Measurements from ENCODE around the gene CSRNP2. TPM values are rescaled to one million over a fixed set of nuclear protein-coding genes. Genes with fewer than 3 reads are reported as not detected.

The CSRNP2 gene
- total RNA-seq, 2 experiments from 2014 or later, result 11.7 to 30.1 TPM

- Histone ChIP-seq H3K9me3 (ENCODE audit: low read length) (no peaks in the 10 kb centered on the region), H3K4me2 (ENCODE audit: low read length) (peak within 1 kb of the TSS; percentile 95), H3K9me2 (ENCODE audit: insufficient read depth, low read length) (no peaks in the 10 kb centered on the region), H3K4me1 (ENCODE audit: insufficient read depth, low read length, poor library complexity, severe bottlenecking) (peaks cover 17% of the 10 kb centered on the region), H4K20me1 (ENCODE audit: insufficient read depth, low read length) (no peaks in the 10 kb centered on the region), H3K4me3 (ENCODE audit: low read depth, low read length, poor library complexity, severe bottlenecking) (peak within 1 kb of the TSS; percentile 83), H3K36me3 (ENCODE audit: insufficient read depth, low read length) (peaks cover 25% of the 10 kb centered on the region), H3K27ac (ENCODE audit: low read depth, low read length, poor library complexity, severe bottlenecking) (peak within 1 kb of the TSS; percentile 64), H3K79me2 (ENCODE audit: insufficient read depth, low read depth, low read length) (peaks cover 20% of the 10 kb centered on the region), H2AFZ (ENCODE audit: low read length) (peak within 1 kb of the TSS; percentile 63)
- TF ChIP-seq CTCF (conservative IDR thresholded peaks at IDR 0.05; ENCODE audit: low read length), result peak; percentile 96
- TF ChIP-seq EZH2phosphoT487 (IDR thresholded peaks at IDR 0.05; ENCODE audit: borderline replicate concordance, low read depth, low read length), result no peak
- intact Hi-C loops (cut with micrococcal nuclease; ENCODE audit: unreplicated experiment), result loop anchor here (1.0 to 5.0 kb wide), 6 partner anchors 35 to 293 kb away; partner anchors contain the start of genes CSRNP2, DAZAP2 and POU6F1
- peak; percentile 98 for DNase-seq (ENCODE audit: low spot score)
- ChIA-PET POLR2A (interaction anchor here (0.5 to 1.4 kb wide), 9 partner anchors 9 to 303 kb away, joined by 3 to 7 read pairs (median 4); partner anchors contain the start of genes CSRNP2 and SLC11A2), CTCF (ENCODE audit: unreplicated experiment) (no interaction called here)
- BruUV-seq (replicated peaks), result TSS peak; percentile 96
Observed at GRCh38 chr12:51047655-51048540, 35.5 kb downstream of the CSRNP2 start, which contains the start of gene LETMD1. LETMD1 (plus strand) TSS chr12:51048327; CDS start chr12:51048357, 30 bp downstream.

GRCh38 chr12:51036279-51036678 lies 47.1 kb downstream of the CSRNP2 start:
- Histone ChIP-seq H3K4me2 (ENCODE audit: low read length) (no peak overlapping the region), H3K79me2 (ENCODE audit: insufficient read depth, low read depth, low read length) (no peaks in the 10 kb centered on the region), H3K27ac (ENCODE audit: low read depth, low read length, poor library complexity, severe bottlenecking) (no peak overlapping the region), H2AFZ (ENCODE audit: low read length) (no peak overlapping the region), H3K9me2 (ENCODE audit: insufficient read depth, low read length) (no peaks in the 10 kb centered on the region), H3K4me3 (ENCODE audit: low read depth, low read length, poor library complexity, severe bottlenecking) (no peak overlapping the region), H4K20me1 (ENCODE audit: insufficient read depth, low read length) (no peaks in the 10 kb centered on the region), H3K9me3 (ENCODE audit: low read length) (no peaks in the 10 kb centered on the region), H3K36me3 (ENCODE audit: insufficient read depth, low read length) (no peaks in the 10 kb centered on the region), H3K4me1 (ENCODE audit: insufficient read depth, low read length, poor library complexity, severe bottlenecking) (no peaks in the 10 kb centered on the region)
- ChIA-PET POLR2A (interaction anchor here (0.6 to 1.4 kb wide), 3 partner anchors 9 to 23 kb away, joined by 3 to 5 read pairs (median 5); partner anchors contain the start of gene SLC11A2), CTCF (ENCODE audit: unreplicated experiment) (interaction anchor here (0.6 kb wide), 1 partner anchor 393 kb away, joined by 3 read pairs; no protein-coding TSS in a partner anchor)
- intact Hi-C loops (cut with micrococcal nuclease; ENCODE audit: unreplicated experiment), result no loop called here
- no TSS peak for BruUV-seq (replicated peaks)
- DNase-seq (ENCODE audit: low spot score), result no peak
- TF ChIP-seq EZH2phosphoT487 (IDR thresholded peaks at IDR 0.05; ENCODE audit: borderline replicate concordance, low read depth, low read length), result no peak
- no peak for TF ChIP-seq CTCF (conservative IDR thresholded peaks at IDR 0.05; ENCODE audit: low read length)

Data from OCI-LY7 (cell line).